Central memory CD8-positive, alpha-beta T cell (primary cell): ENCODE results near the gene TBC1D12.

Experiments
- ATAC-seq: fragments of 150-1000 bp; cut with Tn5 transposase; replicated peaks from 2 replicates; pipeline ENCODE4 v1.10.0; 2022; ENCODE audit warnings: mild to moderate bottlenecking, moderate FRiP score, moderate number of reproducible peaks; ENCODE audit not compliant: poor library complexity, severe bottlenecking; ENCODE audit errors: extremely low read depth
- DNase-seq, 2 donors: peaks; one replicate each; pipeline ENCODE4 v3.0.0; 2021; ENCODE audit warnings: low spot score in 2 of 2
- H3K27ac Mint-ChIP-seq: one replicate; pipeline ENCODE4 v1.8.0; 2022; ENCODE audit warnings: low read depth, mild to moderate bottlenecking, moderate library complexity, mixed read lengths
- H3K27me3 Mint-ChIP-seq: one replicate; pipeline ENCODE4 v1.8.0; 2022; ENCODE audit warnings: mixed read lengths
- H3K36me3 Mint-ChIP-seq: one replicate; pipeline ENCODE4 v1.8.0; 2022; ENCODE audit warnings: mild to moderate bottlenecking, moderate library complexity, mixed read lengths; ENCODE audit not compliant: insufficient read depth
- H3K4me1 Mint-ChIP-seq: one replicate; pipeline ENCODE4 v1.8.0; 2022; ENCODE audit warnings: mixed read lengths
- H3K4me3 Mint-ChIP-seq: one replicate; pipeline ENCODE4 v1.8.0; 2022; ENCODE audit warnings: mild to moderate bottlenecking, moderate library complexity, mixed read lengths
- H3K9me3 Mint-ChIP-seq: one replicate; pipeline ENCODE4 v1.8.0; 2022; ENCODE audit warnings: mixed read lengths

TBC1D12 gene

GRCh38 chr10:94440096-94440495, 37.8 kb downstream of the TBC1D12 start:
- H3K9me3 Mint-ChIP-seq = peaks cover 6% of the 10 kb centered on the region
- H3K4me3 Mint-ChIP-seq = no peak overlapping the region
- ATAC-seq = no peak
- no peak overlapping the region for H3K27ac Mint-ChIP-seq
- no peak for DNase-seq
- peaks cover 27% of the 10 kb centered on the region for H3K27me3 Mint-ChIP-seq
- H3K36me3 Mint-ChIP-seq = no peaks in the 10 kb centered on the region
- no peaks in the 10 kb centered on the region for H3K4me1 Mint-ChIP-seq

GRCh38 chr10:94443047-94443446, 40.7 kb downstream of the TBC1D12 start:
- Mint-ChIP-seq H3K9me3 (no peaks in the 10 kb centered on the region), H3K27me3 (peaks cover 27% of the 10 kb centered on the region), H3K4me1 (no peaks in the 10 kb centered on the region)

GRCh38 chr10:94443549-94443948, 41.2 kb downstream of the TBC1D12 start:
- H3K36me3 Mint-ChIP-seq = no peaks in the 10 kb centered on the region
- peaks cover 27% of the 10 kb centered on the region for H3K27me3 Mint-ChIP-seq
- no peaks in the 10 kb centered on the region for H3K9me3 Mint-ChIP-seq
- H3K4me3 Mint-ChIP-seq = no peak overlapping the region
- no peak overlapping the region for H3K27ac Mint-ChIP-seq
- DNase-seq (no peak), ATAC-seq (no peak)
- H3K4me1 Mint-ChIP-seq = no peaks in the 10 kb centered on the region

More at GRCh38 chr10:94443047-94443446, 40.7 kb downstream of the TBC1D12 start:
- H3K27ac Mint-ChIP-seq = no peak overlapping the region
- ATAC-seq = no peak
- DNase-seq = no peak
- no peak overlapping the region for H3K4me3 Mint-ChIP-seq
- no peaks in the 10 kb centered on the region for H3K36me3 Mint-ChIP-seq

GRCh38 chr10:94450782-94451181, 48.4 kb downstream of the TBC1D12 start:
- Mint-ChIP-seq H3K4me3 (no peak overlapping the region), H3K4me1 (no peaks in the 10 kb centered on the region), H3K27ac (peak overlapping the region; percentile 19), H3K27me3 (peaks cover 35% of the 10 kb centered on the region), H3K9me3 (peaks cover 6% of the 10 kb centered on the region), H3K36me3 (no peaks in the 10 kb centered on the region)
- ATAC-seq = no peak
- DNase-seq = no peak

GRCh38 chr10:94451883-94452519, 49.7 kb downstream of the TBC1D12 start:
- no peak for DNase-seq
- no peak overlapping the region for H3K27ac Mint-ChIP-seq
- no peak for ATAC-seq
- H3K4me3 Mint-ChIP-seq = no peak overlapping the region
- H3K9me3 Mint-ChIP-seq = peaks cover 6% of the 10 kb centered on the region
- H3K36me3 Mint-ChIP-seq = no peaks in the 10 kb centered on the region
- H3K4me1 Mint-ChIP-seq = no peaks in the 10 kb centered on the region
- H3K27me3 Mint-ChIP-seq = peaks cover 45% of the 10 kb centered on the region

GRCh38 chr10:94456942-94457341, 54.6 kb downstream of the TBC1D12 start:
- no peaks in the 10 kb centered on the region for H3K36me3 Mint-ChIP-seq
- ATAC-seq = no peak
- H3K9me3 Mint-ChIP-seq = peaks cover 13% of the 10 kb centered on the region
- no peak overlapping the region for H3K27ac Mint-ChIP-seq
- H3K4me1 Mint-ChIP-seq = no peaks in the 10 kb centered on the region
- H3K4me3 Mint-ChIP-seq = no peak overlapping the region
- DNase-seq = no peak
- H3K27me3 Mint-ChIP-seq = peaks cover 40% of the 10 kb centered on the region

GRCh38 chr10:94459385-94459784, 57.0 kb downstream of the TBC1D12 start:
- no peak for DNase-seq
- peaks cover 44% of the 10 kb centered on the region for H3K27me3 Mint-ChIP-seq
- H3K9me3 Mint-ChIP-seq = peaks cover 10% of the 10 kb centered on the region
- H3K36me3 Mint-ChIP-seq = peaks cover 1% of the 10 kb centered on the region
- H3K27ac Mint-ChIP-seq = no peak overlapping the region
- no peak overlapping the region for H3K4me3 Mint-ChIP-seq
- ATAC-seq = no peak
- H3K4me1 Mint-ChIP-seq = no peaks in the 10 kb centered on the region

- Mint-ChIP-seq H3K27ac (no peak overlapping the region), H3K4me3 (no peak overlapping the region)
- ATAC-seq = no peak
These were observed 59.2 kb downstream of the TBC1D12 start for GRCh38 chr10:94461503-94461902.

GRCh38 chr10:94462130-94462529, 59.8 kb downstream of the TBC1D12 start:
- Mint-ChIP-seq H3K27me3 (peaks cover 21% of the 10 kb centered on the region), H3K4me3 (no peak overlapping the region), H3K36me3 (peaks cover 1% of the 10 kb centered on the region), H3K9me3 (peaks cover 7% of the 10 kb centered on the region), H3K27ac (no peak overlapping the region), H3K4me1 (no peaks in the 10 kb centered on the region)
- ATAC-seq = no peak
- DNase-seq = no peak

More at GRCh38 chr10:94461503-94461902, 59.2 kb downstream of the TBC1D12 start:
- Mint-ChIP-seq H3K4me1 (no peaks in the 10 kb centered on the region), H3K9me3 (peaks cover 7% of the 10 kb centered on the region), H3K27me3 (peaks cover 24% of the 10 kb centered on the region), H3K36me3 (peaks cover 1% of the 10 kb centered on the region)
- DNase-seq = no peak

- no peak for ATAC-seq
- H3K36me3 Mint-ChIP-seq = peaks cover 1% of the 10 kb centered on the region
- H3K9me3 Mint-ChIP-seq = peaks cover 2% of the 10 kb centered on the region
- H3K4me1 Mint-ChIP-seq = no peaks in the 10 kb centered on the region
- no peak overlapping the region for H3K4me3 Mint-ChIP-seq
- peaks cover 25% of the 10 kb centered on the region for H3K27me3 Mint-ChIP-seq
- no peak overlapping the region for H3K27ac Mint-ChIP-seq
- no peak for DNase-seq
These were observed 63.3 kb downstream of the TBC1D12 start for GRCh38 chr10:94465684-94466083.

- no peaks in the 10 kb centered on the region for H3K36me3 Mint-ChIP-seq
- no peak for ATAC-seq
- no peak overlapping the region for H3K27ac Mint-ChIP-seq
- no peaks in the 10 kb centered on the region for H3K4me1 Mint-ChIP-seq
- no peaks in the 10 kb centered on the region for H3K9me3 Mint-ChIP-seq
- peaks cover 1% of the 10 kb centered on the region for H3K27me3 Mint-ChIP-seq
- no peak overlapping the region for H3K4me3 Mint-ChIP-seq
- no peak for DNase-seq
These were observed 79.1 kb downstream of the TBC1D12 start for GRCh38 chr10:94481410-94481809.

GRCh38 chr10:94483970-94484369, 81.6 kb downstream of the TBC1D12 start:
- Mint-ChIP-seq H3K27me3 (peaks cover 3% of the 10 kb centered on the region), H3K27ac (no peak overlapping the region), H3K4me3 (no peak overlapping the region), H3K9me3 (no peaks in the 10 kb centered on the region), H3K36me3 (no peaks in the 10 kb centered on the region), H3K4me1 (no peaks in the 10 kb centered on the region)
- ATAC-seq (no peak), DNase-seq (no peak)

- peaks cover 14% of the 10 kb centered on the region for H3K27me3 Mint-ChIP-seq
- no peaks in the 10 kb centered on the region for H3K4me1 Mint-ChIP-seq
- DNase-seq (no peak), ATAC-seq (no peak)
- no peak overlapping the region for H3K27ac Mint-ChIP-seq
- H3K36me3 Mint-ChIP-seq = no peaks in the 10 kb centered on the region
- no peak overlapping the region for H3K4me3 Mint-ChIP-seq
- no peaks in the 10 kb centered on the region for H3K9me3 Mint-ChIP-seq
These were observed 82.8 kb downstream of the TBC1D12 start for GRCh38 chr10:94485094-94485493.
